Tibial nerve (tissue), 4 donors: ENCODE data around the gene MEP1A.
"Not testable (repeated sequence)": the region's sequence is repeated elsewhere in the genome, so short reads cannot be mapped to it uniquely, and the experiment has no call there.

Source experiments
- CTCF ChIP-seq, 5 experiments: fragments of 200-600 bp in 3 of 5; fragments of 450-650 bp in 2 of 5; sonication (generic) in 3 of 5; IDR thresholded peaks; one replicate each; pipeline ENCODE4 v1.5.1; 2016 to 2019; ENCODE audit warnings: antibody characterized with exemption in 5 of 5, mild to moderate bottlenecking in 3 of 5, moderate library complexity in 2 of 5
- EP300 ChIP-seq, 2 donors: sonication (generic); formaldehyde crosslinking; IDR thresholded peaks; one replicate each; pipeline ENCODE4 v1.6.1; 2017; ENCODE audit warnings: antibody characterized with exemption in 2 of 2, mild to moderate bottlenecking in 1 of 2
- POLR2A ChIP-seq, 2 donors: fragments of 450-650 bp; IDR thresholded peaks; one replicate each; pipeline ENCODE4 v1.6.1; 2017; ENCODE audit warnings: antibody characterized with exemption in 2 of 2, mild to moderate bottlenecking in 2 of 2, moderate library complexity in 2 of 2

DNA sequence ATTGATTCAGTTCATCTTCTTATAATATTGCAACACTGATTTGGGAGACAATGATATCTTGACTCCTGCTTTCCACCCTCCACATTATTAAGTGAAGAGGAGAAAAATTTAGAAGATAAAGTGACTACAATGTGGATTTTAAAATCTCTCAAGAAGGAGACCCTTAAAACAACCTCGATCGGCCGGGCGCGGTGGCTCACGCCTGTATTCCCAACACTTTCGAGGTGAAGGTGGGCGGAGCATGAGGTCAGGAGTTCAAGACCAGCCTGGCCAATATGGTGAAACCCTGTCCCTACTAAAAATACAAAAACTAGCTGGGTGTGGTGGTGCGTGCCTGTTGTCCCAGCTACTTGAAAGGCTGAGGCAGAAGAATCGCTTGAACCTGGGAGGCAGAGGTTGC is 28.9 kb upstream of the MEP1A start:
- not testable (repeated sequence) for TF ChIP-seq POLR2A, CTCF, EP300 (IDR thresholded peaks at IDR 0.05)
